Central memory CD4-positive, alpha-beta T cell (primary cell): ENCODE data around the gene RUSC1.
"Not testable (repeated sequence)": the region's sequence is repeated elsewhere in the genome, so short reads cannot be mapped to it uniquely, and the experiment has no call there.

Source experiments
- DNase-seq: peaks from one replicate; pipeline ENCODE4 v3.0.0; 2022
- total RNA-seq, 3 experiments: gene quantifications; one replicate each; lab custom pipeline; 2026; lab: John Stamatoyannopoulos, UW

The RUSC1 gene
- 17.6 to 24.0 (median 17.7) reads per million in 3 experiments for total RNA-seq

- peak; percentile 62 for DNase-seq
These were observed at the start of gene RUSC1 for GRCh38 chr1:155320661-155321617. Gene RUSC1 (plus strand): TSS chr1:155320894. CDS start chr1:155321774, 880 bp downstream.

GRCh38 chr1:155272466-155273342 is 48.0 kb upstream of the RUSC1 start:
- DNase-seq, result no peak

GRCh38 chr1:155273343-155274245 is 47.1 kb upstream of the RUSC1 start, which contains the start of gene CLK2:
Gene CLK2 (minus strand): TSS chr1:155273504. CDS start chr1:155270977, 2,527 bp downstream.
- peak; percentile 91 for DNase-seq

GRCh38 chr1:155277070-155277901 is 43.4 kb upstream of the RUSC1 start, which contains the start of gene HCN3:
Gene HCN3 (plus strand): TSS chr1:155277463. CDS start chr1:155277591, 128 bp downstream.
- DNase-seq, result peak; percentile 81

- DNase-seq, result peak; percentile 65
These were observed 42.6 kb upstream of the RUSC1 start for GRCh38 chr1:155277902-155278688.

- DNase-seq, result no peak
These were observed 42.0 kb upstream of the RUSC1 start for GRCh38 chr1:155278689-155279160.

- no peak for DNase-seq
These were observed 41.4 kb upstream of the RUSC1 start for GRCh38 chr1:155279268-155279667.

GRCh38 chr1:155282488-155283091 is 38.1 kb upstream of the RUSC1 start:
- DNase-seq, result no peak

- no peak for DNase-seq
These were observed 36.2 kb upstream of the RUSC1 start for GRCh38 chr1:155284476-155284875.

GRCh38 chr1:155285063-155285462 is 35.6 kb upstream of the RUSC1 start:
- no peak for DNase-seq

GRCh38 chr1:155285631-155286044 is 35.1 kb upstream of the RUSC1 start:
- DNase-seq, result no peak

- DNase-seq, result no peak
These were observed 34.1 kb upstream of the RUSC1 start for GRCh38 chr1:155286544-155286943.

- DNase-seq, result no peak
These were observed 32.6 kb upstream of the RUSC1 start for GRCh38 chr1:155287987-155288543.

GRCh38 chr1:155291006-155291405 is 29.7 kb upstream of the RUSC1 start:
- DNase-seq, result not testable (repeated sequence)

GRCh38 chr1:155293086-155293749 is 27.5 kb upstream of the RUSC1 start:
- DNase-seq, result no peak

- no peak for DNase-seq
These were observed 26.0 kb upstream of the RUSC1 start for GRCh38 chr1:155294520-155295182.

- DNase-seq, result no peak
These were observed 25.3 kb upstream of the RUSC1 start for GRCh38 chr1:155295183-155295941.
